Measurements from ENCODE around the gene DSCAM. TPM values are rescaled to one million over a fixed set of nuclear protein-coding genes. Genes with fewer than 3 reads are reported as not detected.
A peak's percentile ranks its signal among the peaks of the same experiment; 100 is the strongest.

DSCAM gene
- total RNA-seq, 6 experiments from 2014 or later = 1.0 to 1.3 (median 1.1) TPM

- peaks cover 16% of the 10 kb centered on the region; the same call in 1 of the 2 replicates for H3K36me3 Mint-ChIP-seq (ENCODE audit: low read depth)
- no peak overlapping the region for H3K4me3 Mint-ChIP-seq
- TF ChIP-seq CTCF (IDR thresholded peaks at IDR 0.05) = no peak
- DNase-seq = no peak
- H3K27ac Mint-ChIP-seq = no peak overlapping the region
- H3K9me3 Mint-ChIP-seq = peaks cover 24% of the 10 kb centered on the region
- no peaks in the 10 kb centered on the region; the same call in 1 of the 2 replicates for H3K27me3 Mint-ChIP-seq (ENCODE audit: insufficient read depth)
- peaks cover 32% of the 10 kb centered on the region for H3K4me1 Mint-ChIP-seq (ENCODE audit: low read depth)
Observed at GRCh38 chr21:40623528-40623927, 223.4 kb downstream of the DSCAM start.

DNA sequence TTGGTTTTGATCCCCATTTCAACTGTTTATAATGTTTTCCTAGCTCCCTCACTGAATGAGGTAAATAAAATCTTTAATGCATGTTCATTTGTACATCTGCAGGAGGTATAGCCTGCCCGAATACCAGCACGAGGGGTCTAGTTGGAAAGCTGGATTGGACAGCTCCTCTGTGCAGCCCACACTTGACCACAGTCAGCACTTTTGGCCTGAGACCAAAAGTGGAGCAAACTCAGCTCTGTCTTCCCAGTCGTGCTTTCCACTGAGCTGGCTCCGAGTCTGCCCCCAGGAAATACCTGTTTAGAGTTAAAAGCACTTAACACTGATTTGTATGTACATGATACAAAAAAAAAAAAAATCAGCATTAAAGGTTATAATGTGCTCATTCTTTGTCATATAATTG, 224.4 kb downstream of the DSCAM start:
- H3K27ac Mint-ChIP-seq = no peak overlapping the region
- peaks cover 34% of the 10 kb centered on the region for H3K9me3 Mint-ChIP-seq

DNA sequence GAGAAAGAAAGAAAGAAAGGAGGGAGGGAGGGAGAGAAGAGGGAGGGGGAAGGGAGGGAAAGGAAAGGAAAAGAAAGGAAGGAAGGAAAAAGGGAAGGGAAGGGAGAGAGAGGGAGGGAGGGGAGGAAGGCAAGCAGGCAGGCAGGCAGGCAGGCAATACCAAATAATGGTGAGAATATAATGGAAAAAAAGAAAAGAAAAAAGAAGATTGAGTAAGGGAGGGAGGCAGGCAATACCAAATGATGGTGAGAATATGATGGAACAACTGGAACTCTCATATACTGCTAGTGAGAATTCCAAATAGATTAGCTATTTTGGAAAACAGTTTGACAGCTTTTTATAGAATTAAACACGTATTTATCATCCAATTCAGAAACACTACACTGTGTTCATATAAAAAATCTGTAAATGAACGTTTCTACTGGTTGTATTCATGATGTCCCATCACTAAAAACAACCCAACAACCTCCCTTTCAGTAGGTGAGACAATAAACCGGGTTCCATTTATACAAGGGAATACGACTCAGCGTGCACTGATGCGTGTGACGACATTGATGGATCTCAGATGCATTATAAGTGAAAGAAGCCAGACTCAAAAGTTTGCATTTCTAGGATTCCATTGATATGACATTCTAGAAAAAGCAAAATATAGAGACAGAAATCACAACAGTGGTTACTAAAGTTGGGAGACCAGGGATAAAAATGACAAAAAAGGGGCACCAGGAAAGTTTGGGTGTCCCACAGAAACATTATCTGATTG, 226.4 kb downstream of the DSCAM start:
- DNase-seq = no peak
- no peak for TF ChIP-seq CTCF (IDR thresholded peaks at IDR 0.05)

More for the DNA sequence above, 224.4 kb downstream of the DSCAM start:
- peaks cover 20% of the 10 kb centered on the region for H3K36me3 Mint-ChIP-seq (ENCODE audit: low read depth)
- peaks cover 32% of the 10 kb centered on the region for H3K4me1 Mint-ChIP-seq (ENCODE audit: low read depth)
- no peak for TF ChIP-seq CTCF (IDR thresholded peaks at IDR 0.05)
- no peak for DNase-seq
- H3K4me3 Mint-ChIP-seq = no peak overlapping the region
- H3K27me3 Mint-ChIP-seq (ENCODE audit: insufficient read depth) = peaks cover 2% of the 10 kb centered on the region; the same call in 1 of the 2 replicates

DNA sequence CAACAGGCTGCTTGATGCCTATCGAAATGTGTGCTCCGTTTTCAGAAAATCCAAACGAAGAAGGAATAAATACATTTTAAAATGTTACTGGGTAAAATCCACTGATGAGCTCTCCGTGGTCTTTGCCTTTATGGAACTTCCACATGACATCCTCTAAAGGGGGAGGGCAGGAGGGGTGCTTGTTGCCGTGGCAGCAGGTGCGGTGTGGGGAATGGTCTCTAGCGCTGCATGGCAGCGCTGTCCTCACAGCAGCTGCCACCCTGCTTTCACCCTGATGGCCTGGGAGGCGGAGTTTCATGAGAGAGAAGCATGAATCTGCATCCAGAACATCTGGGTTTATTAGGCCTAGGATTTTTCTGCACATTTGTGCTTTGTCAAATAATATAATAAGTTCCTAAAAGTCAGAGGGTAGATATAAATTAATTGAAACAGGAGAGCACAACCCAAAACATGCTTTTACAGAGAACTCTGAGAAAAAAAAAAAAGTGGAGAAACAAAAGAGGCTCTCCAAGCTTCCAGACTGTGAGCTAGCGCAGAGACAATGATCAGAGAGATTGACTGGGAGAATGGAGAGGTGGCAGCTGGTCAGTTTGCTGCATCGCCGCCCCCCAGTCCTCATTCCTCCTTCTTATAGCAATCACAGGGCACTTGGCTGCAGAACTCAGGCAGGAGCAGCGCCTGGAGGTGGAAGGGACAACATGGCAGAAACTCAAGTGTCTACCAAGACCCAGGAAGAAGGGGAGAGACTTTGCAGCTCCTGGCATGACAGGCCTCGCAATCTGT, 228.6 kb downstream of the DSCAM start:
- no peak overlapping the region for H3K27ac Mint-ChIP-seq
- H3K9me3 Mint-ChIP-seq = peaks cover 34% of the 10 kb centered on the region
- DNase-seq = no peak
- peaks cover 35% of the 10 kb centered on the region for H3K4me1 Mint-ChIP-seq (ENCODE audit: low read depth)
- H3K4me3 Mint-ChIP-seq = no peak overlapping the region
- no peak for TF ChIP-seq CTCF (IDR thresholded peaks at IDR 0.05)
- H3K27me3 Mint-ChIP-seq (ENCODE audit: insufficient read depth) = peaks cover 2% of the 10 kb centered on the region; the same call in 1 of the 2 replicates
- H3K36me3 Mint-ChIP-seq (ENCODE audit: low read depth) = peaks cover 16% of the 10 kb centered on the region

More for the DNA sequence above, 226.4 kb downstream of the DSCAM start:
- Mint-ChIP-seq H3K4me1 (ENCODE audit: low read depth) (peaks cover 37% of the 10 kb centered on the region), H3K4me3 (no peak overlapping the region), H3K9me3 (peaks cover 32% of the 10 kb centered on the region), H3K27ac (peak overlapping the region; percentile 43; the same call in 1 of the 2 replicates), H3K36me3 (ENCODE audit: low read depth) (peaks cover 16% of the 10 kb centered on the region), H3K27me3 (ENCODE audit: insufficient read depth) (peaks cover 2% of the 10 kb centered on the region; the same call in 1 of the 2 replicates)

DNA sequence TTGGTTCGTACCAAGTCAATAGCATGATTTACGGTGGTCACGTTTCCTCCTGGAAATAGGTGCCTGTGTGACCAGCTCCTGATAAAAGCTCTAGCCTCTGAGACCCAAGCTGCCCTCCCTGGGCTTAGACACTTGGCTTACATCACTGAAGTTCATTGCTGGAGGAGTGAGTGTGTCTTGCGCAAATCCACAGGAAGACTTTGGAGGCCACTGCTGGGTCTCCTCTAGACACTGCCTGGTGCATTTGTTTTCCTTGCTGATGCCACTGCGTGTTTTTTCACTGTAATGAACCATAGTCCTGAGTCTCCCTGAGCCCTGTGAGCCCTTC, 230.6 kb downstream of the DSCAM start:
- peaks cover 19% of the 10 kb centered on the region for H3K36me3 Mint-ChIP-seq (ENCODE audit: low read depth)
- H3K4me1 Mint-ChIP-seq (ENCODE audit: low read depth) = peaks cover 22% of the 10 kb centered on the region
- no peak overlapping the region for H3K4me3 Mint-ChIP-seq
- TF ChIP-seq CTCF (IDR thresholded peaks at IDR 0.05) = no peak
- peak overlapping the region; percentile 19 for H3K27ac Mint-ChIP-seq
- DNase-seq = no peak
- H3K9me3 Mint-ChIP-seq = peaks cover 36% of the 10 kb centered on the region
- 0 out of 2 replicates have a peak, but pooled peaks cover 2% of the 10 kb centered on the region for H3K27me3 Mint-ChIP-seq (ENCODE audit: insufficient read depth)

All from HFFc6 (cell line).